ENCODE measurements around the gene SP140. TPM values are rescaled to one million over a fixed set of nuclear protein-coding genes. Genes with fewer than 3 reads are reported as not detected.
"Not testable (repeated sequence)": the region's sequence is repeated elsewhere in the genome, so short reads cannot be mapped to it uniquely, and the experiment has no call there.

SP140 gene
- total and polyA plus RNA-seq, 2 experiments from 2014 or later, result not detected

- Histone ChIP-seq H3K4me1 (ENCODE audit: insufficient read depth) (peaks cover 14% of the 10 kb centered on the region), H2AFZ (no peak overlapping the region), H3K9me3 (ENCODE audit: low read depth) (no peaks in the 10 kb centered on the region), H3F3A (ENCODE audit: insufficient read depth) (no peaks in the 10 kb centered on the region), H3K4me2 (ENCODE audit: unreplicated experiment) (no peak overlapping the region), H3K9me2 (ENCODE audit: insufficient read depth) (no peaks in the 10 kb centered on the region), H3K27ac (no peak overlapping the region), H3K36me3 (ENCODE audit: low read depth) (peaks cover 15% of the 10 kb centered on the region; the same call in 1 of the 2 replicates), H3K9ac (no peak overlapping the region), H3K79me2 (ENCODE audit: insufficient read depth) (peaks cover 77% of the 10 kb centered on the region), H4K20me1 (ENCODE audit: insufficient read depth) (no peaks in the 10 kb centered on the region), H3K27me3 (replicated peaks; ENCODE audit: insufficient read depth) (no peaks in the 10 kb centered on the region), H3K4me3 (no peak overlapping the region)
- in situ Hi-C loops (cut with MboI), result no loop called here
- WGBS, 2 experiments (ENCODE audit: low coverage in 1 of 2, low lambda C conversion rate in 2 of 2, missing lambda C conversion rate in 2 of 2), result 92 to 95% methylated on average over 7 of the region's 7 CpGs
- no peak for DNase-seq
- TF ChIP-seq EZH2 (IDR thresholded peaks at IDR 0.05; ENCODE audit: insufficient read depth, poor library complexity, severe bottlenecking) (no peak), EZH2phosphoT487 (IDR thresholded peaks at IDR 0.05; ENCODE audit: insufficient read depth, low read depth) (no peak)
These were observed 105.2 kb downstream of the SP140 start for GRCh38 chr2:230330725-230331124.

DNA sequence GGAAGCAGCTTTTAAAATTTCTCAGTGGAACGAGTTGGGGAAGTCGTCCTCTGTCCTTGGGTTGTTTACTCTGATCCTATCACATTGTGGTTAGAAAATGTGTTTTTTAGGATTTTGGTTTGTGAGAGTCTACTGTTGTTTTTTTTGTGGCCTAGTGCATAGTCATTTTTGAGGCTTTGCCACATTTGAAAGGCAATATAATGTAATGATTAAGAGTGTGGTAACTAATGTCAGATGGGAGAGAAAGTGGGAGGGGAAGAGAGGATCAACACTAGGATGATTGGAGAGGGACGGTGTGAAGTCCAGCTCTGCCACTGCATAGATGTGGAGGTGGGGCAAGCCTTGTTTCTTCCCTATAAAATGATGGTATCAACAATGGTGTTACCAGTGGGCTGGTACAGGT is 109.9 kb downstream of the SP140 start:
- Histone ChIP-seq H3K4me2 (ENCODE audit: unreplicated experiment) (no peak overlapping the region), H3F3A (ENCODE audit: insufficient read depth) (no peaks in the 10 kb centered on the region), H3K9ac (no peak overlapping the region), H3K79me2 (ENCODE audit: insufficient read depth) (peaks cover 55% of the 10 kb centered on the region), H3K9me3 (ENCODE audit: low read depth) (no peaks in the 10 kb centered on the region), H2AFZ (no peak overlapping the region), H3K4me3 (no peak overlapping the region), H4K20me1 (ENCODE audit: insufficient read depth) (no peaks in the 10 kb centered on the region), H3K4me1 (ENCODE audit: insufficient read depth) (no peaks in the 10 kb centered on the region), H3K36me3 (ENCODE audit: low read depth) (peaks cover 12% of the 10 kb centered on the region; the same call in 1 of the 2 replicates), H3K27me3 (replicated peaks; ENCODE audit: insufficient read depth) (no peaks in the 10 kb centered on the region), H3K27ac (no peak overlapping the region), H3K9me2 (ENCODE audit: insufficient read depth) (no peaks in the 10 kb centered on the region)
- no peak for DNase-seq
- 75 to 80% methylated on average over 3 of the region's 3 CpGs for WGBS, 2 experiments (ENCODE audit: low coverage in 1 of 2, low lambda C conversion rate in 2 of 2, missing lambda C conversion rate in 2 of 2)
- TF ChIP-seq EZH2 (IDR thresholded peaks at IDR 0.05; ENCODE audit: insufficient read depth, poor library complexity, severe bottlenecking) (no peak), EZH2phosphoT487 (IDR thresholded peaks at IDR 0.05; ENCODE audit: insufficient read depth, low read depth) (no peak)
- in situ Hi-C loops (cut with MboI), result no loop called here

GRCh38 chr2:230335864-230336506 is 110.4 kb downstream of the SP140 start:
- Histone ChIP-seq H3K9me2 (ENCODE audit: insufficient read depth) (no peaks in the 10 kb centered on the region), H3K9me3 (ENCODE audit: low read depth) (no peaks in the 10 kb centered on the region), H3K27me3 (replicated peaks; ENCODE audit: insufficient read depth) (no peaks in the 10 kb centered on the region), H3K4me2 (ENCODE audit: unreplicated experiment) (no peak overlapping the region), H3K36me3 (ENCODE audit: low read depth) (peaks cover 12% of the 10 kb centered on the region; the same call in 1 of the 2 replicates), H3K79me2 (ENCODE audit: insufficient read depth) (peaks cover 49% of the 10 kb centered on the region), H3K9ac (no peak overlapping the region), H3K4me3 (no peak overlapping the region), H3K4me1 (ENCODE audit: insufficient read depth) (no peaks in the 10 kb centered on the region), H4K20me1 (ENCODE audit: insufficient read depth) (no peaks in the 10 kb centered on the region), H3K27ac (no peak overlapping the region), H2AFZ (no peak overlapping the region), H3F3A (ENCODE audit: insufficient read depth) (no peaks in the 10 kb centered on the region)
- 94 to 100% methylated on average over 3 of the region's 3 CpGs for WGBS, 2 experiments (ENCODE audit: low coverage in 1 of 2, low lambda C conversion rate in 2 of 2, missing lambda C conversion rate in 2 of 2)
- in situ Hi-C loops (cut with MboI), result no loop called here
- no peak for DNase-seq
- TF ChIP-seq EZH2phosphoT487 (IDR thresholded peaks at IDR 0.05; ENCODE audit: insufficient read depth, low read depth), result no peak

DNA sequence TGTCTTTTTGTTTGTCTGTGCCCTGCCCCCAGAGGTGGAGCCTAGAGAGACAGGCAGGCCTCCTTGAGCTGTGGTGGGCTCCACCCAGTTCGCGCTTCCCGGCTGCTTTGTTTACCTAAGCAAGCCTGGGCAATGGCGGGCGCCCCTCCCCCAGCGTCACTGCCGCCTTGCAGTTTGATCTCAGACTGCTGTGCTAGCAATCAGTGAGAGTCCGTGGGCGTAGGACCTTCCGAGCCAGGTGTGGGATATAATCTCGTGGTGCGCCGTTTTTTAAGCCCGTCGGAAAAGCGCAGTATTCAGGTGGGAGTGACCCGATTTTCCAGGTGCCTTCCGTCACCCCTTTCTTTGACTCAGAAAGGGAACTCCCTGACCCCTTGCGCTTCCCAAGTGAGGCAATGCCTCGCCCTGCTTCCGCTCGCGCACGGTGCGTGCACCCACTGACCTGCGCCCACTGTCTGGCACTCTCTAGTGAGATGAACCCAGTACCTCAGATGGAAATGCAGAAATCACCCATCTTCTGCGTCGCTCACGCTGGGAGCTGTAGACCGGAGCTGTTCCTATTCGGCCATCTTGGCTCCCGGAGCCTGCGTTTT is 116.5 kb downstream of the SP140 start:
- H3K4me2 ChIP-seq (ENCODE audit: unreplicated experiment); H3K27ac ChIP-seq; H3K27me3 ChIP-seq (replicated peaks; ENCODE audit: insufficient read depth); H3K9me3 ChIP-seq (ENCODE audit: low read depth); H3K9ac ChIP-seq; DNase-seq; H3K4me3 ChIP-seq; H3K4me1 ChIP-seq (ENCODE audit: insufficient read depth); in situ Hi-C loops (cut with MboI); H2AFZ ChIP-seq; H3K9me2 ChIP-seq (ENCODE audit: insufficient read depth); H4K20me1 ChIP-seq (ENCODE audit: insufficient read depth): not testable (repeated sequence)
- Histone ChIP-seq H3K36me3 (ENCODE audit: low read depth) (peaks cover 11% of the 10 kb centered on the region; the same call in 1 of the 2 replicates), H3F3A (ENCODE audit: insufficient read depth) (peaks cover 10% of the 10 kb centered on the region; the same call in 1 of the 2 replicates), H3K79me2 (ENCODE audit: insufficient read depth) (peaks cover 33% of the 10 kb centered on the region)
- WGBS, 2 experiments (ENCODE audit: low coverage in 1 of 2, low lambda C conversion rate in 2 of 2, missing lambda C conversion rate in 2 of 2), result 87 to 92% methylated on average over 29 to 33 of the region's 33 CpGs

DNA sequence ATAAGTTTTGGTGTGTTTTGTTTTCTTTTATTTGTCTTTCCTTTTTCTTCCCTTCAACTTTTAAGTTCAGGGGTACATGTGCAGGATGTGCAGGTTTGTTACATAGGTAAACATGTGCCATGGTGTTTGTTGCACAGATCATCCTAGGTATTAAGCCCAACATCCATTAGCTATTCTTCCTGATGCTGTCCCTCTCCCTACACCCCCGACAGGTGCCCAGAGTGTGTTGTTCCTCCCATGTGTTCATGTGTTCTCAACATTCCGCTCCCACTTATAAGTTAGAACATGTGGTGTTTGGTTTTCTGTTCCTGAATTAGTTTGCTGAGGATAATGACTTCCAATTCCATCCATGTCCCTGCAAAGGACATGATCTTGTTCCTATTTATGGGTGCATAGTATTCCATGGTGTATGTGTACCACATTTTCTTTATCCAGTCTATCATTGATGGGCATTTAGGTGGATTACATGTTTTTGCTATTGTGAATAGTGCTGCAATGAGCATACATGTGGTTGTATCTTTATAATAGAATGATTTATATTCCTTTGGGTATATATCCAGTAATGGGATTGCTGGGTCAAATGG is 117.6 kb downstream of the SP140 start:
- H3K4me2 ChIP-seq (ENCODE audit: unreplicated experiment); DNase-seq; H3K4me1 ChIP-seq (ENCODE audit: insufficient read depth); H3K9me3 ChIP-seq (ENCODE audit: low read depth); H3K4me3 ChIP-seq; H3K9ac ChIP-seq; H3K27me3 ChIP-seq (replicated peaks; ENCODE audit: insufficient read depth); H3K27ac ChIP-seq; H4K20me1 ChIP-seq (ENCODE audit: insufficient read depth); H2AFZ ChIP-seq; in situ Hi-C loops (cut with MboI); H3K9me2 ChIP-seq (ENCODE audit: insufficient read depth): not testable (repeated sequence)
- H3K79me2 ChIP-seq (ENCODE audit: insufficient read depth), result peaks cover 44% of the 10 kb centered on the region
- 98 to 100% methylated on average over 2 of the region's 2 CpGs for WGBS, 2 experiments (ENCODE audit: low coverage in 1 of 2, low lambda C conversion rate in 2 of 2, missing lambda C conversion rate in 2 of 2)
- peaks cover 10% of the 10 kb centered on the region; the same call in 1 of the 2 replicates for H3F3A ChIP-seq (ENCODE audit: insufficient read depth)
- peaks cover 11% of the 10 kb centered on the region; the same call in 1 of the 2 replicates for H3K36me3 ChIP-seq (ENCODE audit: low read depth)

All from GM23248 (cell line).